GM19324 (cell line): Measurements from ENCODE around the gene WDR37.

Source experiments
- ATAC-seq: cut with Tn5 transposase; IDR thresholded peaks from one replicate; pipeline ENCODE4 v1.9.1; 2021; ENCODE audit warnings: mild to moderate bottlenecking, moderate library complexity; ENCODE audit not compliant: unreplicated experiment, low FRiP score

WDR37 gene

DNA sequence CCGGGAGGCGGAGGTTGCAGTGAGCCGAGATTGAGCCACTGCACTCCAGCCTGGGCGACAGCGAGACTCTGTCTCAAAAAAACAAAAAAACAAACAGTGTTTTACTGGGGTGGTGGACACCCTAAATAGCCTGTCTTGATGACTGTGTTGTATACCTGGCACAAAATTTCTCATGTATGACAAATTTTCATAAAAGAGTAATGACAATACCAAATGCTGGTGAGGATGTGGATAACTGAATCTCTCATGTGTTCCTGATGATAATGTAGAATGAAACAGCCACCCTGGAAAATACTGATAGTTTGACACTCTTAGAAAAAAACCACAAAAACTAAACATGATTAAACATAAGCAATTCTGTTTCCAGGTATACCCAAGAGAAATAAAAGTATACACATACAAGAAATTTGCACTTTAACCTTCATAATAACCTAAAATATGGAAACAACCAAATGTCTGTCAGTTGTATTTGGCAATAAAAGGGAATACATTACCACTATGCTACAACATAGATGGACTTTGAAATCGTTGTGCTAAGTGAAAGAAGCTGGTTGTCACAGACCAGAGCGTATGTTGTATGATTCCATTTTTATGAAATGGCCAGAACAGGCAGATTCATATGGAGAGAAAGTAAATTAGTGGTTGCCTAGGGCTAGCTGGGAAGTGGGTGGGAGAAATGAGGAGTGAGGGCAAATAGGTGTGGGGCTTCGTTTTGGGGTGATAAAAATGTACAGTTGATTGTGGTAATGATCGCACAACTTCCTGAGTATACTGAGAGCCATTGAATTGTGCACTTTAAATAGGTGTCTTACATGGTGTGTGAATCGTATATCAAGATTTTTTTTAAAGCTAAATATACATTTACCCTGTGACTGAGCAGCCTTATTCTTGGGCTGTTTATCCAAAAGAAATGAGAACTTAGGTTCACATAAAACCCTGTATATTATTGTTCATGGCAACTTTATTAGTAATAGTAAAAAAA, 12.5 kb downstream of the WDR37 start:
- no peak for ATAC-seq

DNA sequence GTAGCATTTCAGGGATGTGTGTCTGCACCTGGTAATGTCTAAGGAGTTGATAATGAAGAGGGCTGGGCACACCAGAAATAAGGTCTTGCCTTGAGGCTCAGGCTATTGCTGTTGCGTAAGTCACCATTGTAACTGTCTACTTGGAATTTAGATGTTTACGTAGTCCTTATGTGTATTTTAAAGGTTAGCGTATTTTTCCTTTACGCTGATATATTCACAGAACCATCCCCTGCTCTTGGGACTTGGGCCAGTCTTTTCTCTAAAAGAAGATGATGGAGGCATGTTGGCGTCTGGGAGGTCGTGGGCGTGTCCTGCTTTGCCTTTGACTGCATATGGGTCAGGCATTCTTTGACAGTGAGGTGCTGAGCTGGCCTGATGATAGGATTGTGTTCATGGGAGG, 14.7 kb downstream of the WDR37 start:
- no peak for ATAC-seq

DNA sequence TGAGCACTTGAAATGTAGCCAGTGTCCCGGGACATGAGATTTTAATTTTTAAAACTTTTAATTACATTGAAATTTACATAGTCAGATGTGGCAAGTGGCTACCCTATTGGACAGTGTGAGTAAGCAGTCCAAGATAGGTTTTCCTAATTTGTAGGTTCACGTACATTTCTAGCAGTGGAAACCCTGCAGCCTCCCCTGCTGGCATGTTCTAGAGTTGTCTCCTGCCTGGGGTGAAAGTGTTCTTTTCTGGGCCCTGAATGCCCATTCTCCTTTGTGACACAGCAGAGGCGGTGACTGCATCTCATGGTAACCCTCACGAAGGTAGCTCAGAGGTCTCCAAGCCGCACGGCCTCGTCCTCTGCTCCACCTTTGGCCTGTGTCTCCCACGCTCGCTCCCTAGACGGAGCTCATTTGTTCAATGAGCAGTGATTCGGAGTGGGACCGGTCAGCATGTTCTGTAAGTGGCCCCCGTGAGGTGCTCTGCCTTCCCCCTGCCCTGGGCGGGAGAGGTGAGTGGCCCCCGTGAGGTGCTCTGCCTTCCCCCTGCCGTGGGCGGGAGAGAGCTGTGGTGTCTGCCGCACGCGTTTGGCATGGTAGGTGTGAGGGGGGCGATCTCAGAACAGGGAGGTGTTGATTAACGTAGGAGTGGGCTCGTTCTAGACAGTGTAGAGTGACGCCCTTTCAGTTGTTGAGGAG, 18.0 kb downstream of the WDR37 start:
- ATAC-seq = no peak

DNA sequence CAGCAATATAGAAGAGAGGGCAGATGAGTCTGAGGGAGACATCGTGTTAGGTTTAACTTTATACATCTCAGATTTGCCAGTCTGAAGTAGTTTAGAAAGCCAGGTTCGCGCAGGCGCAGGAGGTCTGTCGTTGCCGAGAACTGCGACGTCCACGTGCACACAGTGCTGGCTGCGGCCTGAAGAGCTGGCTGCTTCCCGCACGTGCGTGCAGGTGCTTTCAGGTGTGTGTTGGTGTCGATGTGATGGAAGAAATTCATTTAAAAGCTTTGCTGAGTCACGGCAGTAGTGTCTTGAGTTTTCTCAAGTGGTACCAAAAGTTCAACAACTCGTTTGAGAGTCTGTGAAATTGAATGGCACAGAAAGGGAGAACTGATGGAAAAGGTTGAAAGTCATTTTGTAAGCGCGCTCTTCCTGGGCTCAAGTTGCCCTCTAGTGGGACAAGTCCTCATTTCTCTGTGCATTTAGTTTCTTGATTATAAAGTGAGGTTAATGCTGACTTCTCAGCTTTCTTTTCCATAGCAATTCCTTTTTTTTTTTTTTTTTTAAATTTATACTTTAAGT, 18.6 kb downstream of the WDR37 start:
- ATAC-seq = no peak

DNA sequence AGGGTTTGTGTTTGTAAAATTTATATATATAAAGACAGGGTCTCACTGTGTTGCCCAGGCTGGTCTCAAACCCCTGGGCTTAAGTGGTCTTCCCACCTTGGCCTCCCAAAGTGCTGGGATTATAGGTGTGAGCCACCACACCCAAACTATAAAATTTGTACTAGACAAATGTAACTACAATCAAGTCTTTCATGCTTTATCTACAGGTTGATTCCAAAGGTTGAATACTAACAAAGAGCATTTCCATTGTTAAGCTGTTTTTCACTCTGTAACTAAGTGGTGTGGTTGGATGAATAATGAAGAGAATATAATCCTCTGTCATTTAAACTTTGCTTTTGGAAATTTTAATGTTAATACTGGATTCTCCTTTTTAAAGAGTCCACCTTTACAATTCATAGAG, 22.5 kb downstream of the WDR37 start:
- no peak for ATAC-seq

DNA sequence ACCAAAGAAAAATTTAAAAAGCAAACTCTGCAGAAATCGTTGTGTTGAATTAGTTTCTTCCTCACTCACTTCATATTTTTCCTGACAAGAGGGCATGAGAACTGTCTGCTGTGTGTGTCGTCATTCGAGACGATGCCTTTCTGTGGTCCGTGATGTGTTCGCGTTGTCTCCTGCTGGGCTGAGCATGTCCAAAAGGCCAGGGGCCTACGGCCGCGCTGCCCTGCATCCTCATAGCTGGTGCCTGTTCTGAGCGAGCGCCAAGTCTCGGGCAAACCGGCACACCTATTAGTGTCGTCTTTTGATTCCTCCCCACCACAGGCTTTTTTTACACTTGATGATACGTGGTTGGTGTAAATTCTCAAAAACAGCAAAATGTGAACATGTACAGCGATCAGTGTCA, 27.4 kb downstream of the WDR37 start:
- ATAC-seq = no peak

DNA sequence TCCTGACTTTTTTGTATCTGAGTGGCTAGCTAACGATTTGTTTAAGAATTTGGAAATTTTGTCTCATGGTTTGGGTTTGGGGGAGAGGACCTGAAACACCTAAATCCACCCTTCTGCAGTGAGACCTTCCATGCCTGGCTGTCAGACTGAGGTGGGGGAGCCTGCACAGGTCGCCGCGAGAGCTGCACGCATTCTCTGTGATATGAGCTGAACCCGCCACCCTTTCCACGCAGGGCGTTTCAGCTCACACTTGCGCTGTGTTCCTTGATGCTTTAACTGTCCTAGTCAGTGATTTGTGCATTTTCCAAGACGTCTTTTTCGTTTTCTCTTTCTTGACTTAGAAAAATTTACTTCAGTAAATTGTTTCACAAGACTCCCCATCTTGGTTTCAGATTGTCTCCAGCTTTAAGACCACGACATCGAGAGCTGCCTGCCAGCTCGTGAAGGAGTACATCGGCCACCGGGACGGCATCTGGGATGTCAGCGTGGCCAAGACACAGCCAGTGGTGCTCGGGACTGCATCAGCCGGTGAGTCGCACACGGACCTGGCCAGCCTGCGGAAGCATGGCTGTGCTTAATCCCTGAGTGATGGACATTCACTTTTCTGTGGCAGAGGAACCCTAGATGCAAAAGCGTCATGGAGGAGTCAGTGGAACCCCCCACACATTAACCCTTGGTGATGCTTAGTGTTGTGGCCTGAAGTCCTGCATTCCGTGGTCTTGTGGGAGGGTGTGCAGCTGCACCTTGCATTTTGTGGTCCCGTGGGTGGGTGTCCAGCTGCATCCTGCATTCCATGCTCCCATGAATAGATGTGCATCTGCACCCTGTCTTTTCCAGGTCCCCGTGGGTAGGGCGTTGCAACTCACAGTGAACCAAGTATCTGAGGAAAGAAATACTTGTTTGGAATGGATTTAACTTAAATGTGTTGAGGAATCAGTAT, 28.1 kb downstream of the WDR37 start:
- ATAC-seq = no peak

DNA sequence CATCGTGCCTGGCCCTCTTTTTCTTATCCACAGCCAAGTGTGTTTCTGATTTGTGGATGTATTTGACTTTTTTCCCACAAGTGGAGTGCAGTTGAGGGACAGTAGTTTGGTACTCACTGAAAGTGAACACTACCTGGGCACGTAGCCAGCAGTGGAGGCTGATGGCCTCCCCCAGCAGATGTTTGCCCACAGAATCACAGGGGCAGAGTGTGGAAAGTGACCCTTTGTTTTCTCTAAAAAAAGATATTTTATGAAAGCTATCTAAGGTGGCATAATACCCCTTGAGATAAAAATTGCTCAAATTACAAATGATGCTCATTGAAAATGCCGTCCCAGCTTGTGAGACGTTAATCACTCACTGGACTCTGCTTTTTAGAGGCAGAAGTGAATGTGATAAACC, 29.1 kb downstream of the WDR37 start:
- ATAC-seq = no peak

DNA sequence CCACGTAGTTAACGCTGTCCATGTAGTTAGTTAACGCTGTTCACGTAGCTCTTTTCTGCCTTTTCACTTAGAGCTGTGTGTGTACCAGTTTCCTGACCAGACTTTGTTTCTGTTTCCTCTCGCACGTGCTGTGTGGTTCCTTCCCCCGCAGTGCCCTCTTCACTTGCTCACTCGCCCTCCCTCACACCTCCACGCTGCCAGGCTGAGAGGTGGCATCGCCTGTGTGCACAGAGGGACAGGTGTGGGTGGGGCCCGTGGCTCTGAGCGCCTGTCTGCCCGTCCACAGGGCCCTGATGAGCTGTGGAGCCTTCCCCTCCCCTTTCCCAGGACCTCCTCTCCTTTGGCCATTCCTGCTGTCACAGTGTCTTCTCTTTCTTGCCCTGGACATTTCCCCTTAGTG, 30.6 kb downstream of the WDR37 start:
- ATAC-seq = no peak

DNA sequence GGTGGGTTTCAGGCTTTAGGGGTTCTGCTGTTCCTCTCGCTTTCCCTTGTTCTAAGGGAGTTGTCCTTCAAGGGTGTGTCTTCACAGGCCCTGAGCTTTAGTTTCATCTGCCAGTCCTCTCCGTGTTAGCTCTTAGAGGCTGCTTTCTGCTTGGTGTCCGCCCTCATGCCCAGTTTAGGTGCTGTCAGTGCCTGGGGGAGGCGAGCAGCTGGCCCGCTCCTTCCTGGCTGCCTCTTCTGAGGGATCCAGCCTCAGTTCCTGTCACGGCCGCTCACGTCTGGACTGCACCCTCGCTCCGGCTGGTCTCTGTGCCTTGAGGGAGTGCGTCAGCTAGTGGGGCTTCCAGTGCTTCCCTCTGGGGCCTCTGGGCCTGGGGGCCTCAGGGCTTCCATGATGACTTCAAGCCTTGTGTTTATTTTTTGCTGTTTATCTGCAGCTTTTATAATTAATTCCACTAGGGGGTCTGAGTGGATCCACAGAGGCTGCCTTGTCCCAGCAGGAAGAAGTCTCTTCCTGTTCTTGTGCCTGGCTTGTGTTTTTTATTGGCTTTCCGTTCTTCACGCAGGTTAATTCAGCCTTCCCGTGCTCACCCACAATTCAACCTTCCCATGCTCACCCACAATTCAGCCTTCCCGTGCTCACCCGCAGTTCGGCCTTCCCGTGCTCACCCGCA, 33.0 kb downstream of the WDR37 start:
- ATAC-seq = no peak

DNA sequence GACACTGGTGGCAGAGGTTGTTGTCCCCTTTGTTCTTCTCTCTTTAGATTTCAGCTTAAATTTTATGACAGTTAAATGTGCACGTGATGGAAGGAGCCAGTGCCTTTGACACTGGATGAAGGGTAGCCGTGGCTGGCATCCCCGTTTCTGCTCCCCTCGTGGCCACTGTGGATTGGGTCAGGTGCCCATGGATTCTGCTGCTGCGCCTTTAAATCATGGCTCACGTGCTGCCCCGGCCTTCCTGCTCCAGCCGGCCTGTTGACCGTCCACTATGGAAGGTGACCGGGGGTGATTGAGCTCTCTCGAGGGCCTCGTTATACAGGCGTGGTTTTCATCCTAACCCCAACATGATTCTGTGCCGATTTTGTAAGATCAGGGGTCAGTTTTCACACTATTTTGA, 34.5 kb downstream of the WDR37 start:
- ATAC-seq = no peak

DNA sequence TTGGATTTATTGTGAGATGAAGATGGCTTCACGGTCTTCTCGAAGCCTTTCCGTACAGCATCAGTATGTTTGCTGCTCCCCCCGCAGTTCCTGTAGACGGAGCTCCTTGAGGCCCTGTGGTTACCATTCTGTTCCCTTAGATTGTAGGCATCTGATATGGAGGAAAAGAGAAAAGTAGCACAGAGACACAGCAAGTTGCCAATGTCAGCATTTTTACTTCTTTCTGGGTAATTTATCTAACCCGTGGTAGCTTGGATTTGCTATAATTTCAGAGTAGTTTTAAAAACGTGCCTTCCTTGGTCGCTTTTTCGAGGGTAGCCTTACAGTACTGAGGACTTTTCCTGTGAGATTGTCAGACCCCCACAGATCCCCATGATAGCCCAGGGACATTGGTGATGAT, 37.5 kb downstream of the WDR37 start:
- ATAC-seq = no peak

DNA sequence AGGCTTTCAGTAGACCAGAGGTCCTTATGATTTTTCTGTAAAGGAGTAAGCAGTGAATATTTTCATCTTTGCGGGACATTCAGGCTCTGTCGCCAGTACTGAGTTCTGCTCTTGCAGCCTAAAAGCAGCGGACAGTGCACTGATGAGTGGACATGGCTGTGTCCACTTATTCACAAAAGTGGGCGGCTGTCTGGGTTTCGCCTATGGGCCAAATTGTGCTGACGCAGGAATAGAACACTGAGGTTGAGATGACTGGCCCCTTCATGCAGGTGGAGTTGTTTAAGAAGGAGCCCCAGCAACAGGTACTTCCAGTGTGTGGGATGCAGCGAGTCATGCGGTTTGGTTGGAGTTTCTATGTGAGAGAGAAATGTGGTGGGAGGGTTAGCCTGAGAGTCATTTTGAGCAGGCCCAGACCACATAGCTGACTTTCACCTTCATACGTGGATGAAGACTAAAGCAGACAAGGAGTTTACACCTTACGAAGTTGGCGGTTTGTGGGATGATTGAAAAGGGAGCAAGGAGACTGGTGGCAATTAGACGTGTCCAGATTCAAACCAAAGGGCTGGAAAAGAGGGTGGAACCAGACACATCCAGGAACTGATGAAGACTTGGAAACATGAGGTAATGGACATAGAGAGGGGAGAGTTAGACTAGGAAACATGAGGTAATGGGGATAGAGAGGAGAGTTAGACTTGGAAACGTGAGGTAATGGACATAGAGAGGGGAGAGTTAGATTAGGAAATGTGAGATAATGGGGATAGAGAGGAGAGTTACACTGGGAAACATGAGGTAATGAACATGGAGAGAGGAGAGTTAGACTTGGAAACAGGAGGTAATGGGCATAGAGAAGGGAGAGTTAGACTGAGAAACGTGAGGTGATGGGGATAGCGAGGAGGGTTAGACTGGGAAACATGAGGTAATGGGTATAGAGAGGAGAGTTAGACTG, 38.2 kb downstream of the WDR37 start:
- ATAC-seq = no peak

DNA sequence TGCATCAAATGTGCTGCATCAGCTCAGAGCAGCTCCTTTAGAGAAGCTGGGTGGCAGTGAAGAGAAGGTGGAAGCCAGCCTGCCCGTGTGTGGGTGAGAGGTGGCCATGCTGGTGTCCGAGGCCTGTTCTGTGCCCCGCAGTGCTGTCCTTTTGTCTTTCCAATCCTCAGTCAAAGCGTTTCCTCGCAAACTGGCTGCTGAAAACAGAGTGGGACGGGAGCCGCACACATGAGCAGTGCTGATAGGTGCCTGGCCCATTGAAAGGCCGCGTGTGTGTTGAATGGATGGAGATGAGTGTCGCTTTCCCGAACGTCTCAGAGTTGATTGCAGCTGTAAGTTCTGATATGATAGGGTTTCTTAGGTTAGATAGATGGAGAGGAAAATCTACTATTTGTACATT, 39.3 kb downstream of the WDR37 start:
- no peak for ATAC-seq

DNA sequence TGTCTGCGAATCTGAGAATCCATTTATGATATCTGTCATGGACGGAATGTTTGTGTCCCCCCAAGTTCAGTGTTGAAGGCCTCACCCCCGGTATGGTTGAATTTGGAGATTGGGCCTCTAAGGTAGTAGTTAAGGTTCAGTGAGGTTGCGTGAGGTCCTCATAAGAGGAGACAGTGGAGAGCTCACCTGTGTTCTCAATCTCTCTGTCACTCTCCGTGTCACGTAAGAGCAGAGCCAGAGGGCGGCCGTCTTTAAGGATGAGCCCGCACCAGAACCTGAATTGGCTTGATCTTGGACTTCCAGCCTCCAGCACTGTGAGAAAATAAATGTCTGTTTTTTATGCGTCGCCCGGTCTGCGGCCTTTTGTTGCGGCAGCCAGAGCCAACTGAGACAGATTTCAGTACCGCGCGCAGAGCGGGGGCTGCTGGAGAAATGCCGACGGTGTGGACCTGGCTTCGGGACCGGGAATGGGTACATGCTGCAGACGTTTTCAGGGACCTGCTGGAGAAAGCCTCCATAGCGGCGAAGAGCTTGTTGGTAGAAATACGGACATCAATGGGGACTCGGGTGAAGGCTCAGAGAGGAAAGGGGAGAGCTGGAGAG, 40.2 kb downstream of the WDR37 start:
- no peak for ATAC-seq

DNA sequence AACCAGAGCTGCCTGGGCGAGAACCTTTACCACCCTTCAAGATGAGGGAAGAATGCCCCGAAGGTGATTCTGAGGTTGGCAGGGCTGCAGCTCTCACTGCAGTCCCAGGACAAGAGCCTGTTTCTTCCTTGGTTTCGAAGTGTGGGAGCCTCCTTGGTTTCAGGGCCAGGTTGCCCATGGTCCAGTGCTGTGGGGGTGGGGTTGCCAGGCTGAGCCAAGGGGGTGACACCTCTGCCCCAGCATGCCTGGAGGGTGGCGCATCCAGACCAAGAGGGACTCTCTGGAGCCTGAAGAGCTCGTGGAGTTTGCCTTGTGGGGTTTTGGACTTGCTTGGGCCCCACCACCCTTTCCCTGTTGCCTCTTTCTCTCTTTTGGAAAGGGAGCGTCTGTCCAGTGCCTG, 41.3 kb downstream of the WDR37 start:
- no peak for ATAC-seq

DNA sequence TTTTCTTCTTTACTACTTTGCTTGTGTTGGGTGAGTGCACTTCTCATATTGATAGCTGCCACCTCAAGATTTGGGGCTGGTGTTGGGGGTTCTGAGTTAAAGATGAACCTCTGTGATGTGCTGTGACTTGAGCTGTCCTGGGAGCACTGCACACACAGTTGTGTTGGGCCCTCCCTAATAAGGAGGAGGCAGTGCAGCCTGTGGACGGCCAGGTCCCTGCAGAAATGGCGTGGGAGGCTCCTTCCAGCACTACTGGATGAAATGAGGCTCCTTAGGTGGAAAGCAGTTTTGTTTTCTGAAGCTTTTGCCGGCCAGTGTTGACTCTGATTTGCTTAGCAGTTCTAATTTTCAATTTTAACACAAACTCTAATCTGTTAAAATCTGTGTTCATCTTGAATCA, 44.0 kb downstream of the WDR37 start:
- no peak for ATAC-seq

DNA sequence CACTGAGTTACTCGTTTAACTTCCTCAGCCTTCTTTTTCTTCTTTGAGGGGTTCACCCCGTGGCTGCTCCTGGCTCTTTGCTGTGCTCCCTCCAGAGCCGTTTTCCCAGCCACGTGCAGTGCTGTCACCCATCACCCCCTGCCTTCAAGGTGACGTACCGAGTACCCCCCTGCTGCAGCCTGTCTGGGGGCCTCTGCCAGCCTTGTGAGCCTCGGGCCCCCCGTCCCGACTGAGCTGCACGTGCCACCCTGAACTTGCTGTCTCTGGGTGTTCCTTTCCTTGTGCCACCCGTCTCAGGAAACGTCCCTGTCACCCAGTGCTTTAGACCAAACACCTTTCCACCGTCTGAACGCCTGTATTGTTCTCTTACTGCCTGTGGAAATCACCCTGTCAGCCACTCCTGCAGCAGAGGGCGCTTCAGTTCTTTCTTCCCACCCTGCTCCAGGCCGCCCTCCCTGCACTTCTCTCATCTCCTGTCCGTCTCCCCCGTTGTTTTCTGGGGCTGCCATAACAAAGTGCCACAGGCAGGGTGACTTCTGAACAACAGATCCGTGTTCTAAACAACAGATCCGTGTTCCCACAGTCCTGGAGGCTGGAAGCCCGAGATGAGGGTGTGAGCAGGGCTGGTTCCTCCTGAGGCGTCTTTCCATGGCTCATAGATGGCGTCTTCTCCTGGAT, 44.6 kb downstream of the WDR37 start:
- no peak for ATAC-seq
